Stimulated activated CD8-positive, alpha-beta memory T cell treated with anti-CD3 and anti-CD28 coated beads, Interleukin-12 subunit alpha, Interleukin-12 subunit beta, amount 100 ng/mL, for 24 hours (primary cell): ENCODE results near the gene STK11.

Source experiments
- DNase-seq: peaks from one replicate; pipeline ENCODE4 v3.0.0-alpha.2; 2020; ENCODE audit errors: extremely low read depth

STK11 gene

DNA sequence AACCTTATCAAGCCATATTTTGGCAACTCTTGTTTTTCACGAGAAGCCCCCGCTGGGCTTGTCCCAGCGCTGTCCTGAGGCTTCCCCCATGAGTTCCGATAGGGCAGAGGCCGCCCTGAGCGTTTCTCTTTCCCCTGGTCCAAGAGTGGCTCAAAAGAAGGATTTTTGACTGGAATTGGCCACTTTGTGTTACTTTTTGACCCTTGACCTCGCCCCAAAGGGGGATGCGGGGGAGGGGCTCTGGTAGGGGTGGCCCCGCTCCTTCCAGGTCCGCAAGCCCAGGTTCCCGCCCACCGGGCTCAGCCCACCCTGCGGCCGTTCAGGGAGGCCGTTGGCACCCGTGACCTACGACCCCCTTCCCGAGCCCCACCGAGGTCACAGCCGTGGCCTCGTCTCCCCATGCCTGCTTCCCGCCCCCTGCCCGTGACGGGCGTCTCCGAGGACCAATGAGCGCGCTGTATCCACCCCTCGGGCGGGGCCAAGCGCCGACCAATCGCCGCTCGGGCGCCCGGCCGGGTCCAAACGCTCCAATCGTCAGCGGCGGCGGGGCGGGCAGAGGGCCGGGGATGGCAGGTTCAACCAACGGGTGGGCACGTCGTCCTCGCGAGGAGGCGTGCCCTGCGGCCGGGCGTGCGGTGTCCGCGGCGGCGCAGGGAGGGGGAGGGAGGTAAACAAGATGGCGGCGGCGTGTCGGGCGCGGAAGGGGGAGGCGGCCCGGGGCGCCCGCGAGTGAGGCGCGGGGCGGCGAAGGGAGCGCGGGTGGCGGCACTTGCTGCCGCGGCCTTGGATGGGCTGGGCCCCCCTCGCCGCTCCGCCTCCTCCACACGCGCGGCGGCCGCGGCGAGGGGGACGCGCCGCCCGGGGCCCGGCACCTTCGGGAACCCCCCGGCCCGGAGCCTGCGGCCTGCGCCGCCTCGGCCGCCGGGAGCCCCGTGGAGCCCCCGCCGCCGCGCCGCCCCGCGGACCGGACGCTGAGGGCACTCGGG, at the start of gene STK11:
TSS of gene STK11 (plus strand) at position 665 of the 986 bp plus-strand sequence. CDS start 1,136 bp downstream, outside the sequence.
- peak; percentile 98 for DNase-seq

- no peak for DNase-seq
Observed at GRCh38 chr19:1156305-1156801, 49.2 kb upstream of the STK11 start.

GRCh38 chr19:1156830-1157615, 48.6 kb upstream of the STK11 start:
- DNase-seq = no peak

- DNase-seq = no peak
Observed at GRCh38 chr19:1157931-1158884, 47.4 kb upstream of the STK11 start.

DNA sequence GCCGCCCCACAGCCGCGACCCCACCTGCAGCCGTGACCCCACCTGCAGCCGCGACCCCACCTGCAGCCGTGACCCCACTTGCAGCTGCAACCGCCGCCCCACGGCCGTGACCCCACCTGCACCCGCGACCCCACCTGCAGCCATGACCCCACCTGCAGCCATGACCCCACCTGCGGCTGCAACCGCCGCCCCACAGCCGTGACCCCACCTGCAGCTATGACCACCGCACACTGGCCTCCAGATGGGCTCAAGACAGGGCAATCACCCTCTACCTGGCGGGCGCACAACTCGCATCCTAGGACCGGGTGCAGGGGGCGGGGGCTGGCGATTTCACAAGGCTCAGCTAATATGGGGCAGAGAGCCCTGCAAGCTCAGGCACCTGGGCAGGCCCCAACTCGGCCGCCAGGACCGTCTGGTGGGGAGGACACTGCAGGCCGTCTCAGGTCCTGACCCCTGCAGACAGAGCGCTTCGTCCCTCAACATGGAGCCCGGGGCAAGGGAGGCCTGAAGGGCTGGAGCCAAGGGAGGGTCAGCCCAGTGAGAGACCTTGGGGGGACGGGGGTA, 46.6 kb upstream of the STK11 start:
- no peak for DNase-seq

GRCh38 chr19:1159864-1160595, 45.5 kb upstream of the STK11 start:
- no peak for DNase-seq

GRCh38 chr19:1161716-1162115, 43.9 kb upstream of the STK11 start:
- no peak for DNase-seq

- DNase-seq = no peak
Observed at GRCh38 chr19:1162404-1163282, 42.9 kb upstream of the STK11 start.

DNA sequence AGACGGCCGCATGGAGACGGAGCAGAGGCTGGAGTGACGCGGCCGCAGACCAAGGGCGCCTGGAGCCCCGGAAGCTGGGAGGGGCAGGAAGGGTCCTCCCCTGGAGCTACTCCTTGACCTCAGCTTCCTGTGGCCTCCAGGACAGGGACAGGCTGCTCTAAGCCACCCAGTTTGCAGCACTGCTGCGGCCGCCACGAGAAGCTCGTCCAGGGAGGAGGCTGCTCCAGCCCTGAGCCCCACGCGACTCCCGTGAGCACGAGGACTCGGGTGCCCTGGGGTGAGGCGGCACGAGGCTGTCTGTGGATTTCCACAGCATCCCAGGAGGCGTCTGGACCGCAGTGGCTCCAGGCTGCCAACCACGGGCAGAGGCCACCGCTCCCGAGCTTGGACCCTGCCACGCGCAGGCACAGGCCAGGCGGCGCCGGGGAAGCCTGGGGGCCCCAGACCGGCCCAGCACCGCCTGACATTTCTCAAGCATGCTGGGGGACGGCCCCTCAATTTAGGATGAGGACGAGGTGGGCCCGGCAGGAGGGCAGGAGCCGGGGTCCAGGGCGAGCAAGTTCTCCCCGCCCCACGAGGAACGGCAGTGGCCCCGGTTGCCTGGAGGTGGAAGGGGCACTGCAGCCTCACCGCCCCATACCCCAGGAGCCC, 42.2 kb upstream of the STK11 start:
- no peak for DNase-seq

DNA sequence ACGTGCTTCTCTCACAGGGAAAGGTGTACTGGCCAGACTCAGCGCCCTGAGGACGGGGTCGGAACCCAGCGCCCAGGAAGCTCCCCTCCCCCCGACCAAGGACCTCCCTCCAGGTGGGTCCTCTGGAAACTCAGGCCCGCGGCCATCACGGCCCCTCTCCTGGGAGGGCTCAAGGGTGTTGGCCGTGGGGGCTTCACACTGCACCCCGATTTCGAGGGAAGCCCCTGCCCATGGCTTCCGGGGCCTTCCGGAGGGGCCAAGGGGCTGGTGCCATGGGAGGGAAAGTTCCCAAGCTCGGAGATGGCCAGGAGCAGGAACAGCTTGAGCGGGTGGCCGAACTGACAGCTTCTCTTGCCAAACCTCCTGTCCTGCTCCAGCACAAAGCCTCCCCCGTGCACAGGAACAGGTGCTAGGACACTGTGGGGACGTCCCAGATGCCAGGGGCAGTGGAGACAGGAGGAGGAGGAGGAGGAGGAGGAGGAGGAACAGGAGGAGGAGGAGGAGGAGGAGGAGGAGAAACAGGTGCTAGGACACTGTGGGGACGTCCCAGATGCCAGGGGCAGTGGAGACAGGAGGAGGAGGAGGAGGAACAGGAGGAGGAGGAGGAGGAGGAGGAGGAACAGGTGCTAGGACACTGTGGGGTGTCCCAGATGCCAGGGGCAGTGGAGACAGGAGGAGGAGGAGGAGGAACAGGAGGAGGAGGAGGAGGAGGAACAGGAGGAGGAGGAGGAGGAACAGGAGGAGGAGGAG, 41.5 kb upstream of the STK11 start:
- no peak for DNase-seq

DNA sequence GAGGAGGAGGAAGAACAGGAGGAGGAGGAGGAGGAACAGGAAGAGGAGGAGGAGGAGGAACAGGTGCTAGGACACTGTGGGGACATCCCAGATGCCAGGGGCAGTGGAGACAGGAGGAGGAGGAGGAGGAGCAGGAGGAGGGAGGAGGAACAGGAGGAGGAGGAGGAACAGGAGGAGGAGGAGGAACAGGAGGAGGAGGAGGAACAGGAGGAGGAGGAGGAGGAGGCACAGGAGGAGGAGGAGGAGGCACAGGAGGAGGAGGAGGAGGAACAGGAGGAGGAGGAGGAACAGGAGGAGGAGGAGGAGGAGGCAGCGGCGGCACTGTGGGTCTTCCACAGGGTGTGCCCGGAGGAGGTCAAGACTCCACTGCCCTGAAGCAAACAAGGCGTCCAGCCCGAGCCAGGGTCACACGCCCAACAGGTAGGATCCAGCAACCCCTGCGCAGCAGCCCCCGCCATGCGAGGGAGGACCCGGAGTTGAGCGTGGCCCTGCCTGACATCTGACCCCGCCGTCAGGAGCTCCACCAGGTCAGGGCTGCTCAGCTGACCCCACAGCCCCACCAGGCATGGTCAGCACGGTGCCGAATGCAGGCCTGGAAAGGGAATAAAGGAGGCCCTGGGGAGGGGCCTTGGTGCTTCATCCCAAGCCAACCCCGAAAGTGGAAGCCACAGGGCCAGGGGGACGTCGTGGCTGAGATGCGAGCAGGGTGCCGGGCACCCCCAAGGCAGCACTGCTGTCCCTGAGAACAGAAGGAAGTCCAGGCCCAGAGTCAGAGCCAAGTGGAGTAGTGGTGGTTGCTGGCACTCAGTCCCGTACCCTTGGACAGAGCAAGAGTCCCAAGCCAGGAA, 40.7 kb upstream of the STK11 start:
- DNase-seq = no peak

DNA sequence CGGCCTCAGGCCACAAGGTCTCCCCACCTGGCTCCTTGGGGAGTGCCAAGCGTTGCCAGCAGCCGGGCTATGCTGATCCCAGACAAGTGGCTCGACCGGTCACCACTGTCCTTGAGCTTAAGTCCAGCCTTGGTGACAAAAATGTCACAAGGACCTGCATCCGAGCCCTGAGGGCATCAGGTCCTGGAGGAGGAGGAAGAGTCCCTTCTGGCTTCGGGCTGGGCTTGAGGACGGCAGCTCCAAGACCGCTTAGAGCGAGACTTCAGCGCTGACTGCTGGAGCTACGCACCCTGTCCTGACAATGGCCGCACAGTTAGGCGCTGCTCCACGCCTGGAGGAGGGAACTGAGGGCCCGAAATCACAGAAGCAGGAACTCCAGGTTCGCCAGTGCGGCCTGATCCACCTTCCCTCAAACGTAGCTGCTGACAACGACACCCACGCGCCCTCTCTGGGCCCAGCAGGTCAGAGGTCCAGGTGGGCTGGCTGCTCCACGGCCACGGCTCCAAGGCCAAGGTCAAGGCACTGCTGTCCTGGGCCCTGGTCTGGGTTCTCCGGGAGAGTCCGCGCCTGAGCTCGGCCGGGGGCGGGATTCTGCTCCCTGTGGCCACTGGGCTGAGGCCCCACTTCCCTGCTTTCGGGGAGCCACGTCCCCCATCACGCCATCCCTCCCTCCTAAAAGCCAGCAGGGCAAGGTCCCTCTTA, 38.6 kb upstream of the STK11 start:
- no peak for DNase-seq

DNA sequence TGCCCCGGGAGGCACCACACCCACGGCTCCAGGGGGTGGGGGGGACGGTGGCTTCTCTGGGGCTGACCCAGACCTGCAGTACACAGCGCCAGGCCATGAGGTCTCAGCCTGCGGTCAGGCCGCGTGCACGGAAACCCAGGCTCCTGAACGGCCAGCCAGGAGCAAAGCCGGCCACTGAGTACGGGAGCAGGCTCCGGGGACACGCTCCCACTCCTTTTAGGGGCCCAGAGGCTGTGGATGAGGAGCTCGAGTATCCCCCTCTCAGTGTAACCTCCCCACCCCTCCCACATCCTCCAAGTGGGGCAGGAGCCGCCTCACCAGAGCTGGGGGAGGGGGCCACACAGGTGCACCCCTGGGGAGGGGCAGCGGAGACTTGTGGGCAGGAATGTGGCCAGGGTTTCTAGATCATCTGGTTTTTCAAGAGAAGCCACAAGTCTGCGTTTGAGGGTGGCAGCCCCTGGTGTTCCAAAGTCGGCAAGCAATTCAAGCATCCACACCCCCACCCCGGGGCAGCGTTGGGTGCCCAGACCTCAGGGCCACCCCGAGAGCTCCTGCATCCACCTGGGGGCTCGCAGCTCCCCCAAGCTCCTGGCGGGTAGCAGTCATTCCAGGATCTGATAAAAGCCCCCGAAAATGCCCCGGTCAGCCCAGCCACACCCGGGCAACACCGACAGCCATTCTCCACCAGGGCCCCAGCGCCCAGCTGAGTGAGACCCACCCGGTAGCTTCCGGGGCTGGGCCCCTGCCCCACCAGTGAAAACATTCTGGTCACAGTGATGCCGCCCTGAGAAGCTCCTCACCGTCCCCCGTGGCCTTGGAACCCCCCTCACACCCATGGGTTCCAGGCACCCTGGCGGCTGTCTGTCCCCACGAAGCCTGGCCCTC, 37.6 kb upstream of the STK11 start:
- no peak for DNase-seq

GRCh38 chr19:1168572-1169410, 36.8 kb upstream of the STK11 start:
- DNase-seq = no peak

GRCh38 chr19:1169411-1169791, 36.2 kb upstream of the STK11 start:
- no peak for DNase-seq
